ENCODE data around the gene ZXDC.

GRCh38 chr3:126493739-126494138, 18.0 kb upstream of the ZXDC start:
- TF ChIP-seq CTCF (conservative IDR thresholded peaks at IDR 0.05), result no peak
- TF ChIP-seq EZH2 (IDR thresholded peaks at IDR 0.05; ENCODE audit: low read depth), result no peak

Data from PC-9 (cell line).